ENCODE results near the gene DNAH11.
"Not testable (repeated sequence)": the region's sequence is repeated elsewhere in the genome, so short reads cannot be mapped to it uniquely, and the experiment has no call there.

Gene DNAH11

GRCh38 chr7:21514062-21514461 is 28.8 kb upstream of the DNAH11 start:
- H3K27ac ChIP-seq, result no peak overlapping the region
- TF ChIP-seq ZFX (IDR thresholded peaks at IDR 0.05) (no peak), CTCF (conservative IDR thresholded peaks at IDR 0.05) (no peak)

DNA sequence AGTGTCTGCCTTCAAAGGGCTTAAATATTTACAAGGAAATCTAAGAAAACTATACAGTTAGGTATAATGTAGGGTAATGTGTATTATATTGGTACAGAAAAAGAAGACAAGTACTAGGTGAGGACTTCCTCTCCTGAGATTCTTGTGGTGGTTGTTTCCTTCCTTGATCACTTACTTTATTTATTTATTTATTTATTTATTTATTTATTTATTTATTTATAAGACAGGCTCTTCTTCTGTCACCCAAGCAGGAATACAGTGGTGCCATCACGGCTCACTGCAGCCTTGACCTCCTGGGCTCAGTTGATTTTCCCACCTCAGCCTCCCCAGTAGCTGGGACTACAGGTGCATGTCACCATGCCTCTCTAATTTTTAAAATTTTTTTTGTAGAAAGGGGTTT is 18.2 kb upstream of the DNAH11 start:
- no peak overlapping the region for H3K27ac ChIP-seq
- TF ChIP-seq CTCF (conservative IDR thresholded peaks at IDR 0.05) (no peak), ZFX (IDR thresholded peaks at IDR 0.05) (no peak)

- TF ChIP-seq CTCF (conservative IDR thresholded peaks at IDR 0.05) (peak; percentile 48), ZFX (IDR thresholded peaks at IDR 0.05) (no peak)
These were observed 16.8 kb upstream of the DNAH11 start for GRCh38 chr7:21526007-21526406.

GRCh38 chr7:21526448-21526847 is 16.4 kb upstream of the DNAH11 start:
- no peak overlapping the region for H3K27ac ChIP-seq
- TF ChIP-seq CTCF (conservative IDR thresholded peaks at IDR 0.05) (no peak), ZFX (IDR thresholded peaks at IDR 0.05) (no peak)

More at GRCh38 chr7:21526007-21526406, 16.8 kb upstream of the DNAH11 start:
- no peak overlapping the region for H3K27ac ChIP-seq

DNA sequence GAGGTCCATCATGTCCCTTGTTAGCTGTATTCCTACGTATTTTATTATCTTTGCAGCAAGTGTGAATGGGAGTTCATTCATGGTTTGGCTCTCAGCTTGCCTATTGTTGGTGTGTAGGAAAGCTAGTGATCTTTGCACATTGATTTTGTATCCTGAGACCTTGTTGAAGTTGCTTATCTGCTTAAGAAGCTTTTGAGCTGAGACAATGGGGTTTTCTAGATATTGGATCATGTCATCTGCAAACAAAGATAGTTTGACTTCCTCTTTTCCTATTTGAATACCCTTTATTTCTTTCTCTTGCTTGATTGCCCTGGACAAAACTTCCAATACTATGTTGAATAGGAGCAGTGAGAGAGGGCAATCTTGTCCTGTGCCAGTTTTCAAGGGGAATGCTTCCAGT is 10.4 kb upstream of the DNAH11 start:
- H3K27ac ChIP-seq, result not testable (repeated sequence)

DNA sequence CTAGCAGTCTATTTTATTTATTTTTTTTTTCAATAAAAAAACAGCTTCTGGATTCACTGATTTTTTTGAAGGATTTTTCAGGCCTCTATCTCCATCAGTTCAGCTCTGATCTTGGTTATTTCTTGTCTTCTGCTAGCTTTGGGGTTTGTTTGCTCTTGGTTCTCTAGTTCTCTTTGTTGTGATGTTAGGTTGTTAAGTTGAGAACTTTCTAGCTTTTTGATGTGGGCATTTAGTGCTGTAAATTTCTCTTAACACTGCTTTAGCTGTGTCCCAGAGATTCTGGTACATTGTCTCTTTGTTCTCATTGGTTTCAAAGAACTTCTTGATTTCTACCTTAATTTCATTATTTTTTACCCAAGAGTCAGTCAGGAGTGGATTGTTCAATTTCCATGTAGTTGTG is 9.2 kb upstream of the DNAH11 start:
- not testable (repeated sequence) for H3K27ac ChIP-seq

DNA sequence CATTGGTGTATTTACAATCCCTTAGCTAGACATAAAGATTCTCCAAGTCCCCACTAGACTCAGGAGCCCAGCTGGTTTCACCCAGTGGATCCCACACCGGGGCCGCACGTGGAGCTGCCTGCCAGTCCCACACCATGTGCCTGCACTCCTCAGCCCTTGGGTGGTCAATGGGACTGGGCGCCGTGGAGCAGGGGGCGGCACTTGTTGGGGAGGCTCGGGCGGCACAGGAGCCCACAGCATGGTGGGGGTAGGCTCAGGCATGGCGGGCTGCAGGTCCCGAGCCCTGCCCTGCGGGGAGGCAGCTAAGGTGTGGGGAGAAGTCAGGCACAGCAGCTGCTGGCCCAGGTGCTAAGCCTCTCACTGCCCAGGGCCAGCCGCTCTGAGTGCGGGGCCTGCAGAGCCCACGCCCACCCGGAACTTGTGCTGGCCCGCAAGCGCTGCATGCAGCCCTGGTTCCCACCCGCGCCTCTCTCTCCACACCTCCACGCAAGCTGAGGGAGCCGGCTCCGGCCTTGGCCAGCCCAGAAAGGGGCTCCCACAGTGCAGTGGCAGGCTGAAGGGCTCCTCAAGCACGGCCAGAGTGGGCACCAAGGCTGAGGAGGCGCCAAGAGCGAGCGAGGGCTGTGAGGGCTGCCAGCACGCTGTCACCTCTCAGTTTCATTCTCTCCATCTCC is 6.3 kb upstream of the DNAH11 start:
- H3K27ac ChIP-seq, result not testable (repeated sequence)

DNA sequence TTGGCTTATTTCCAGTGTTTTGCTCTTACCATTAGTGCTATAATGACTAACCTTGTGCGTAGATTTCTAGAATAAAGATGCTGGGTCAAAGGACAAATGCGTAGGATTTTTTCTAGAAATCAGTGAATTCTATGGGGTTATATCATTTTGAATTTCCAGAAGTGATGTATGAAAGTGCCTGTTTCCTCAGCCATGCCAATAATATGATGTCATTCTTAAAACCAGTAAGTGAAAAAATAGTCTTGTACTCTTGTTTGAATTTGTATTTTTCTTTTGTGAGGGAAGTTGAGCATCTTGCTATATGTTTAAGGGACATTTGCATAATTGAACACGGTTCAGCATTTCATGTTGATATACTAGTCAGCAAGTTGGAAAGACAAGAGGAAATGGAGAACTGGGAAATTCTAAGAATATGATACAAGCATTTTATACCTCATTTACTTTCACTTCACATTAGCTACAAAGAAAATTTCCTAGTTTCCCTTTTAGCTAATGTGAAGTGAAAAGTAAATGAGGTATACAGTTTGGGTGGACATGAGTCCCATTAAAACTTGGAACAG is 3.8 kb upstream of the DNAH11 start:
- H3K27ac ChIP-seq, result no peak overlapping the region

More for the DNA sequence above, 3.8 kb upstream of the DNAH11 start:
- no peak for TF ChIP-seq ZFX (IDR thresholded peaks at IDR 0.05)
- TF ChIP-seq CTCF (conservative IDR thresholded peaks at IDR 0.05), result no peak

Data from C4-2B (cell line).